K562 (cell line): ENCODE data around the gene ZNF692. TPM values are rescaled to one million over a fixed set of nuclear protein-coding genes. Genes with fewer than 3 reads are reported as not detected.

Experiments used
- ATAC-seq: fragments of 200-7000 bp; cut with Tn5 transposase; 3 replicates; pipeline ENCODE4 v1.9.1; 2020; ENCODE audit warnings: moderate library complexity
- BruUV-seq: library from RNA; stranded (reverse); fragments of 400-500 nt; replicated peaks from 2 replicates; lab custom pipeline; 2021; lab: Mats Ljungman, UMichigan
- CTCF ChIA-PET: fragments of 300-600 bp; formaldehyde crosslinking; extraction: SDS; loops from one replicate; lab custom pipeline; 2021; ENCODE audit warnings: low intra/inter-chr PET ratio; lab: Yijun Ruan, JAX
- POLR2A ChIA-PET: fragments of 300-600, 350-650 bp; sonication (Branson Sonifier 250); formaldehyde crosslinking; extraction: SDS; loops from one replicate; lab custom pipeline; 2021; ENCODE audit warnings: antibody characterized with exemption, inconsistent platforms; lab: Yijun Ruan, JAX
- DNase-seq, 4 experiments: peaks; one replicate each; pipeline versions ENCODE4 v3.0.0 to v3.0.0-alpha.2; 2011 to 2018; ENCODE audit warnings: low spot score in 3 of 4, mixed read lengths in 3 of 4; ENCODE audit errors: extremely low read depth in 1 of 4
- FAIRE-seq: peaks from 2 replicates; lab custom pipeline; 2011; peaks lifted over from hg19 to GRCh38; lab: Jason Lieb, UNC
- H2AFZ ChIP-seq: 2 replicates; pipeline ENCODE4 v1.6.0; 2011; ENCODE audit warnings: low read depth, low read length, control low read depth, inconsistent platforms
- H3K27ac ChIP-seq: fragments of 200-600 bp; 3 replicates; pipeline ENCODE4 v1.8.0; 2011; ENCODE audit warnings: low read depth, mild to moderate bottlenecking, control low read depth, inconsistent platforms, low read length, moderate library complexity, mixed read lengths; ENCODE audit errors: extremely low read depth
- H3K27me3 ChIP-seq, 2 experiments: fragments of 300-600 bp in 1 of 2; 2 replicates in 1 of 2; 3 replicates in 1 of 2; pipeline versions ENCODE4 v1.6.0 to v1.8.0; 2011; ENCODE audit warnings: inconsistent platforms in 2 of 2, low read length in 2 of 2, mild to moderate bottlenecking in 1 of 2, mixed read lengths in 1 of 2, moderate library complexity in 1 of 2; ENCODE audit not compliant: control insufficient read depth in 2 of 2, insufficient read depth in 2 of 2
- H3K36me3 ChIP-seq: fragments of 300-600 bp; 3 replicates; pipeline ENCODE4 v1.8.0; 2011; ENCODE audit warnings: mild to moderate bottlenecking, low read length, inconsistent platforms; ENCODE audit not compliant: control insufficient read depth, insufficient read depth
- H3K4me1 ChIP-seq, 2 experiments: fragments of 200-600 bp in 1 of 2; replicated peaks in 1 of 2; 2 replicates in 1 of 2; 3 replicates in 1 of 2; pipeline versions ENCODE4 v1.5.1 to v1.8.0; 2011; ENCODE audit warnings: inconsistent platforms in 2 of 2, low read length in 2 of 2, mild to moderate bottlenecking in 1 of 2, mixed read lengths in 1 of 2, moderate library complexity in 1 of 2; ENCODE audit not compliant: control insufficient read depth in 2 of 2, insufficient read depth in 2 of 2
- H3K4me2 ChIP-seq: 2 replicates; pipeline ENCODE4 v1.6.1; 2011; ENCODE audit warnings: low read length, control low read depth, inconsistent platforms, mixed read lengths; ENCODE audit not compliant: insufficient read depth
- H3K4me3 ChIP-seq: fragments of 200-600 bp; sonication (generic), shearing (Covaris generic); 2 replicates; pipeline ENCODE4 v1.5.1; 2016; ENCODE audit warnings: control low read depth, inconsistent platforms
- H3K79me2 ChIP-seq: fragments of 200-600 bp; 3 replicates; pipeline ENCODE4 v1.8.0; 2011; ENCODE audit warnings: low read length, inconsistent platforms; ENCODE audit not compliant: control insufficient read depth, insufficient read depth
- H3K9ac ChIP-seq, 2 experiments: 2 replicates each; pipeline versions ENCODE4 v1.6.0 to v1.6.1; 2011; ENCODE audit warnings: low read depth in 2 of 2, low read length in 2 of 2, control low read depth in 1 of 2, inconsistent platforms in 1 of 2, mild to moderate bottlenecking in 1 of 2, mixed read lengths in 1 of 2; ENCODE audit not compliant: insufficient read depth in 1 of 2
- H3K9me1 ChIP-seq: one replicate; pipeline ENCODE4 v1.6.0; 2011; ENCODE audit warnings: inconsistent platforms, mild to moderate bottlenecking, low read length, moderate library complexity; ENCODE audit not compliant: control insufficient read depth, insufficient read depth
- H3K9me3 ChIP-seq: replicated peaks from 2 replicates; pipeline ENCODE4 v1.5.1; 2011; ENCODE audit warnings: low read depth, low read length, inconsistent platforms; ENCODE audit not compliant: control insufficient read depth, insufficient read depth
- H4K20me1 ChIP-seq: replicated peaks from 2 replicates; pipeline ENCODE4 v1.6.1; 2011; ENCODE audit warnings: low read length, inconsistent platforms, mixed read lengths; ENCODE audit not compliant: control insufficient read depth, insufficient read depth
- BRD4 ChIP-seq: fragments of 200-600 bp; sonication (generic); IDR thresholded peaks from 2 replicates; pipeline ENCODE4 v1.6.1; 2017; ENCODE audit warnings: inconsistent platforms
- EHMT2 ChIP-seq: fragments of 450-650 bp; IDR thresholded peaks from 2 replicates; pipeline ENCODE4 v1.6.1; 2018; ENCODE audit warnings: antibody characterized with exemption
- FOXJ2 ChIP-seq: fragments of 200-800 bp; sonication (Bioruptor generic); IDR thresholded peaks from 2 replicates; pipeline ENCODE4 v1.6.1; 2016; ENCODE audit warnings: missing genetic modification characterization, missing compliant biosample characterization
- HDAC2 ChIP-seq: fragments of 450-650 bp; IDR thresholded peaks from 2 replicates; pipeline ENCODE4 v1.6.1; 2016; ENCODE audit warnings: mild to moderate bottlenecking
- HNRNPL ChIP-seq: fragments of 200-400 bp; formaldehyde crosslinking; IDR thresholded peaks from 2 replicates; pipeline ENCODE4 v1.6.1; 2017; ENCODE audit warnings: low read depth, mild to moderate bottlenecking, low read length
- HNRNPLL ChIP-seq: fragments of 200-400 bp; formaldehyde crosslinking; IDR thresholded peaks from 2 replicates; pipeline ENCODE4 v1.6.1; 2017; ENCODE audit warnings: low read length, low read depth, mild to moderate bottlenecking; ENCODE audit not compliant: poor library complexity, severe bottlenecking
- ILF3 ChIP-seq: fragments of 450-650 bp; IDR thresholded peaks from 2 replicates; pipeline ENCODE4 v1.6.1; 2018; ENCODE audit warnings: antibody characterized with exemption, mild to moderate bottlenecking, moderate library complexity, borderline replicate concordance
- KAT7 ChIP-seq: sonication (generic); formaldehyde crosslinking; IDR thresholded peaks from 2 replicates; pipeline ENCODE4 v1.8.0; 2022; ENCODE audit warnings: missing genetic modification reagents, mild to moderate bottlenecking, borderline replicate concordance
- LEF1 ChIP-seq: fragments of 450-650 bp; IDR thresholded peaks from 2 replicates; pipeline ENCODE4 v1.6.1; 2016; ENCODE audit warnings: mild to moderate bottlenecking
- MAZ ChIP-seq, 2 experiments: fragments of 450-650 bp in 1 of 2; sonication (generic) in 1 of 2; formaldehyde crosslinking; IDR thresholded peaks in 1 of 2; conservative IDR thresholded peaks in 1 of 2; 2 replicates each; pipeline versions ENCODE4 v1.4.0 to v1.5.0; 2020; ENCODE audit warnings: mild to moderate bottlenecking in 1 of 2, missing genetic modification reagents in 1 of 2
- PRMT5 ChIP-seq: sonication (generic); formaldehyde crosslinking; IDR thresholded peaks from 2 replicates; pipeline ENCODE4 v1.5.0; 2020; ENCODE audit warnings: missing genetic modification reagents
- SRSF3 ChIP-seq: fragments of 200-400 bp; formaldehyde crosslinking; IDR thresholded peaks from 2 replicates; pipeline ENCODE4 v1.6.1; 2016; ENCODE audit warnings: mild to moderate bottlenecking, low read length, moderate library complexity; ENCODE audit not compliant: insufficient read depth
- TAF7 ChIP-seq: fragments of 450-650 bp; IDR thresholded peaks from 2 replicates; pipeline ENCODE4 v1.6.1; 2016; ENCODE audit warnings: missing genetic modification characterization, missing compliant biosample characterization
- TCF15 ChIP-seq: fragments of 250-450 bp; sonication (Bioruptor Pico); IDR thresholded peaks from 2 replicates; pipeline ENCODE4 v1.8.0; 2022; ENCODE audit warnings: moderate library complexity, mild to moderate bottlenecking, inconsistent platforms
- UBTF ChIP-seq, 2 experiments: IDR thresholded peaks; 2 replicates each; pipeline ENCODE4 v1.6.1; 2012; ENCODE audit warnings: improper control_type of control experiment in 2 of 2, low read depth in 2 of 2, low read length in 2 of 2, borderline replicate concordance in 1 of 2
- ZNF133 ChIP-seq: fragments of 250-450 bp; sonication (Bioruptor Pico); IDR thresholded peaks from 2 replicates; pipeline ENCODE4 v1.4.0; 2020; ENCODE audit warnings: mild to moderate bottlenecking
- ZNF3 ChIP-seq: fragments of 250-450 bp; sonication (Bioruptor Pico); IDR thresholded peaks from 2 replicates; pipeline ENCODE4 v1.5.0; 2021; ENCODE audit warnings: mild to moderate bottlenecking, moderate library complexity
- ZNF445 ChIP-seq: fragments of 250-450 bp; sonication (Bioruptor Pico); IDR thresholded peaks from 2 replicates; pipeline ENCODE4 v1.4.0; 2020; ENCODE audit warnings: low read depth, mild to moderate bottlenecking, moderate library complexity
- ZNF583 ChIP-seq: fragments of 250-450 bp; sonication (Bioruptor Pico); IDR thresholded peaks from 2 replicates; pipeline ENCODE4 v1.4.0; 2020
- ZSCAN32 ChIP-seq: fragments of 450-650 bp; formaldehyde crosslinking; IDR thresholded peaks from 2 replicates; pipeline ENCODE4 v1.4.0; 2020; ENCODE audit warnings: mild to moderate bottlenecking, moderate library complexity
- WGBS: fragments of 100-300 bp; shearing (Covaris generic); methylation state at CpG from one replicate; pipeline ENCODE4 v1.1.6; 2016; ENCODE audit warnings: low coverage, mixed read lengths; ENCODE audit not compliant: insufficient coverage; ENCODE audit errors: missing lambda C conversion rate; 5-methylcytosine and 5-hydroxymethylcytosine counted together
- in situ Hi-C: fragments of 300-500 bp; cut with MboI; formaldehyde crosslinking; loops from 4 replicates; pipeline ENCODE4 v1.15.0; 2018; ENCODE audit warnings: inconsistent platforms, mixed read lengths
- intact Hi-C: fragments of 100-400 bp; cut with micrococcal nuclease; formaldehyde crosslinking; loops from 2 replicates; pipeline ENCODE4 v1.14.2; 2022
- polyA plus RNA-seq, 8 experiments: library from polyadenylated mRNA; depleted of rRNA in 4 of 8; stranded (reverse) in 5 of 8; unstranded in 3 of 8; fragments of >200 nt; fragmentation: Nextera tagmentation in 2 of 8; fragmentation: Illumina TruSeq in 1 of 8; extraction: Ambion mirVana in 2 of 8; extraction: Trizol in 1 of 8; gene quantifications; 2 replicates each; pipeline versions ENCODE4 v1.2.1 to v1.2.3, GENCODE V29; 2011 to 2014; ENCODE audit warnings: inconsistent platforms in 1 of 8, missing spikeins in 1 of 8
- total RNA-seq, 7 experiments: library from RNA; depleted of rRNA in 6 of 7; stranded (reverse); fragments of >200 nt in 6 of 7; fragmentation: Illumina TruSeq in 2 of 7; extraction: Trizol in 2 of 7; gene quantifications; 2 replicates each; pipeline versions ENCODE4 v1.2.1 to v1.2.3, GENCODE V29; 2011 to 2021; ENCODE audit warnings: low replicate concordance in 1 of 7

ZNF692 gene
- total and polyA plus RNA-seq, 9 of the 15 experiments (the other 6 are each of a cell fraction or from before 2014, with no cell fraction given): 8.4 to 143 (median 55.9) TPM

- 0% methylated on average over 3 of the region's 4 CpGs for WGBS
- Histone ChIP-seq H3K79me2 (peaks cover 61% of the 10 kb centered on the region), H3K4me1 (peaks cover 42% of the 10 kb centered on the region in 2 experiments), H3K4me3 (peak overlapping the region; percentile 66), H2AFZ (peak overlapping the region; percentile 66), H3K36me3 (peaks cover 48% of the 10 kb centered on the region), H3K27me3 (no peaks in the 10 kb centered on the region), H3K9me1 (peaks cover 3% of the 10 kb centered on the region), H3K9ac (peak overlapping the region; percentile 93 to 97), H4K20me1 (no peaks in the 10 kb centered on the region), H3K9me3 (no peaks in the 10 kb centered on the region), H3K4me2 (peak overlapping the region; percentile 100), H3K27ac (peak overlapping the region; percentile 99)
- ATAC-seq (peak; percentile 18), DNase-seq (no peak), FAIRE-seq (no peak)
- intact Hi-C loops (loop anchor here (1.0 to 2.0 kb wide), 3 partner anchors 19 to 49 kb away; partner anchors contain the start of genes PGBD2 and ZNF672), in situ Hi-C loops (no loop called here)
- no TSS peak for BruUV-seq
- POLR2A ChIA-PET: interaction anchor here (1.2 to 7.2 kb wide), 8 partner anchors 11 to 58 kb away, joined by 3 to 71 read pairs (median 5); partner anchors contain the start of genes PGBD2, SH3BP5L and ZNF672
- CTCF ChIA-PET: interaction anchor here (1.4 to 2.8 kb wide), 3 partner anchors 48 to 67 kb away, joined by 9 to 12 read pairs (median 12); no protein-coding TSS in a partner anchor
- TF ChIP-seq HDAC2: 0 out of 2 replicates have a peak, but pooled peaks have one; percentile 11
- no peak for TF ChIP-seq ZSCAN32 (CRISPR knock-in tag)
- no peak for TF ChIP-seq ILF3
- TF ChIP-seq ZNF583 (CRISPR knock-in tag): 0 out of 2 replicates have a peak, but pooled peaks have one; percentile 7
- 0 out of 2 replicates have a peak, but pooled peaks have one; percentile 45 for TF ChIP-seq SRSF3
- TF ChIP-seq ZNF3 (CRISPR knock-in tag): no peak
- 0 out of 2 replicates have a peak, but pooled peaks have one; percentile 53 for TF ChIP-seq TCF15
- no peak for TF ChIP-seq BRD4
- TF ChIP-seq ZNF445 (CRISPR knock-in tag): no peak
- no peak for TF ChIP-seq HNRNPLL
- no peak for TF ChIP-seq HNRNPL
- 0 out of 4 replicates have a peak, but pooled peaks of 1 of the 2 experiments have one; percentile 48 for TF ChIP-seq MAZ (CRISPR knock-in tag; conservative IDR thresholded peaks at IDR 0.05 in 1 of 2, IDR thresholded peaks at IDR 0.05 in 1 of 2)
- TF ChIP-seq FOXJ2 (tag): no peak
- TF ChIP-seq EHMT2: no peak
- TF ChIP-seq PRMT5 (CRISPR knock-in tag): no peak
- no peak for TF ChIP-seq ZNF133
- TF ChIP-seq UBTF (IDR thresholded peaks at IDR 0.05; ENCODE audit: borderline replicate concordance in 1 of 2, low read depth in 2 of 2, low read length in 2 of 2): no peak
- no peak for TF ChIP-seq LEF1
- peak; percentile 5; the same call in 1 of the 2 replicates for TF ChIP-seq TAF7 (tag)
- 0 out of 2 replicates have a peak, but pooled peaks have one; percentile 42 for TF ChIP-seq KAT7 (CRISPR knock-in tag)
Measured at GRCh38 chr1:248857749-248858095, 1.2 kb downstream of the ZNF692 start.
